ENCODE results near the gene FOXM1. TPM values are rescaled to one million over a fixed set of nuclear protein-coding genes. Genes with fewer than 3 reads are reported as not detected.
A peak's percentile ranks its signal among the peaks of the same experiment; 100 is the strongest.
"Not testable (repeated sequence)": the region's sequence is repeated elsewhere in the genome, so short reads cannot be mapped to it uniquely, and the experiment has no call there.

Gene FOXM1
- total and polyA plus RNA-seq, 3 donors from 2014 or later: 18.1 to 59.7 (median 32.3) TPM

DNA sequence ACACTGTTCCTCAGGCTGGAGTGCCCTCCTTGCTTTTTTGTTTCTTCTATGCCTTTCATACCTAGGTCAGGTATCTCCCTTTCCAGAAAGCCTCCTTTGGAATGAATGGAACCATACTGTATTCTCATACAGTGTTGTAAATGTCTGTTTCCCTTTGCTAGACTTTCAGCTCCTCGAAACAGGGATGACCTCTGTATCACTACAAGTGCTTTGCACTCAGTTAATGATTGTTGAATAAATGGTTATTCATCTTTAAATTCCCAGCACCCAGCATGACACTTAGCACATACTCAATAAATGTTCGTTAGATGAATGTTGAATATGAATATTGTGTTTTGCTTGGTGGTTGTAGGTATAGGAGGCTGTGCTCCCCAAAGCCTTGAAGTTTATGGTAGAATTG is 7.8 kb upstream of the FOXM1 start:
- intact Hi-C loops (cut with DNase I; ENCODE audit: low total_unique reads): no loop called here
- H3K27ac ChIP-seq: no peak overlapping the region
- no peaks in the 10 kb centered on the region for H3K36me3 ChIP-seq (ENCODE audit: low read depth, missing control alignments)
- H3K4me3 ChIP-seq: no peak overlapping the region
- H3K27me3 ChIP-seq: no peaks in the 10 kb centered on the region
- WGBS, 2 donors: 89 to 92% methylated on average over 2 of the region's 2 CpGs
- H3K4me1 ChIP-seq: no peaks in the 10 kb centered on the region
- no peak for TF ChIP-seq POLR2A (IDR thresholded peaks at IDR 0.05)
- no peak for TF ChIP-seq CTCF (IDR thresholded peaks at IDR 0.05)
- H3K9me3 ChIP-seq: no peaks in the 10 kb centered on the region
- DNase-seq: no peak

DNA sequence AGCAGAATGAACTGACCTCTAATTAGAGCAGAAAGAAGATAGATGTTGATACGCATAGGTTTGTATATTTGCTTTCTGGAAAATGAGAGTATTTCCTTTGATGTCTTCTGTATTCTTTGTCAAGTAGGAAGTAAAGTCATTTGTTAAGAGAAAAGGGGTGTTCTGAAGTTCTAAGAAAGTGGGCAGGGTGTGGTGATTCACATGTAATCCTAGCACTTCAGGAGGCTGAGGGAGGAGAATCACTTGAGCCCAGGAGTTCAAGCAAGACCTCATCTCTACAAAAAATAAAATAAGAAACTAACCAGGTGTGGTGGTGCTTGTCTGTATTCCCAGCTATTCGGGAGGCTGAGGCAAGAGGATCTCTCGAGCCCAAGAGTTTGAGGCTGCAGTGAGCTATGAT is 2.9 kb upstream of the FOXM1 start:
- TF ChIP-seq POLR2A (IDR thresholded peaks at IDR 0.05) (no peak), CTCF (IDR thresholded peaks at IDR 0.05) (no peak)
- intact Hi-C loops (cut with DNase I; ENCODE audit: low total_unique reads): no loop called here
- Histone ChIP-seq H3K27ac (no peak overlapping the region), H3K4me3 (no peak overlapping the region), H3K9me3 (no peaks in the 10 kb centered on the region), H3K4me1 (peaks cover 11% of the 10 kb centered on the region), H3K27me3 (no peaks in the 10 kb centered on the region), H3K36me3 (ENCODE audit: low read depth, missing control alignments) (no peaks in the 10 kb centered on the region)
- DNase-seq: no peak
- 95 to 98% methylated on average over 3 of the region's 3 CpGs for WGBS, 2 donors

DNA sequence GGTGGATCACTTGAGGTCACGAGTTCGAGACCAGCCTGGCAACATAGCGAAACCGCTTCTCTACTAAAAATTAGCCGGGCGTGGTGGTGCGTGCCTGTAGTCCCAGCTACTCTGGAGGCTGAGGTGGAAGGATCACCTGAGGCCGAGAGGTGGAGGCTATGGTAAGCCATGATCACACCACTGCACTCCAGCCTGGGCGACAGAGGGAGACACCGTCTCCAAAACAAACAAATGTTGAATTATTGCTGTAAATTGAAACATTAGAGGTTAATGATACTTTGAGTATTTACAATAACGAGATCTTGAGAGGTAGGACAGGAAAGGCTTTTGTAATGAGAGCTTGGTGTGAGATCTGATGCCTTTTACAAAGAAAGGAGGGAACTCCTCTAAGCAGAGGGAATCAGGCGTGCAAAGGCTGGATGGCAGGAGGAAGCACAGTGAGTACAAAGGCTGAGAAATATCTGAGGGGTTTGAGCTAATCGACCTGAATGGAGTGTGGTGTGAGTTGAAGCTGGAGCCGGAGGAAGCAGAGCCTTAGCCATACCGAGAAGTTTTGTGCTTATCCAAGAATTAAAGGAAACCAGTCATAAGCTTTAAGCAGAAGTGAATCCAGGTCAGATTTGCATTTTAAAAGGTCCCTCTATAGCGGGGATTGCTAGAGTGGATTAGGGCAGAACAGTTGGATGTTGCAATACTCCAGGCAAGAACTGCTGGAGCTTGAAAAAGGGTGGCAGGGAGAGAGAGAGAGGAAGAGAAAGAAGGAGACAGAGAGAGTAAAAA is 1.2 kb upstream of the FOXM1 start:
- H3K27ac ChIP-seq: peak overlapping the region; percentile 87 to 89
- peak overlapping the region; percentile 80 to 85 for H3K4me3 ChIP-seq
- no peaks in the 10 kb centered on the region for H3K27me3 ChIP-seq
- no peaks in the 10 kb centered on the region for H3K36me3 ChIP-seq (ENCODE audit: low read depth, missing control alignments)
- intact Hi-C loops (cut with DNase I; ENCODE audit: low total_unique reads): no loop called here
- WGBS, 2 donors: 30 to 44% methylated on average over 16 of the region's 16 CpGs
- TF ChIP-seq POLR2A (IDR thresholded peaks at IDR 0.05) (no peak), CTCF (IDR thresholded peaks at IDR 0.05) (no peak)
- no peaks in the 10 kb centered on the region for H3K9me3 ChIP-seq
- H3K4me1 ChIP-seq: peaks cover 11% of the 10 kb centered on the region
- no peak for DNase-seq

DNA sequence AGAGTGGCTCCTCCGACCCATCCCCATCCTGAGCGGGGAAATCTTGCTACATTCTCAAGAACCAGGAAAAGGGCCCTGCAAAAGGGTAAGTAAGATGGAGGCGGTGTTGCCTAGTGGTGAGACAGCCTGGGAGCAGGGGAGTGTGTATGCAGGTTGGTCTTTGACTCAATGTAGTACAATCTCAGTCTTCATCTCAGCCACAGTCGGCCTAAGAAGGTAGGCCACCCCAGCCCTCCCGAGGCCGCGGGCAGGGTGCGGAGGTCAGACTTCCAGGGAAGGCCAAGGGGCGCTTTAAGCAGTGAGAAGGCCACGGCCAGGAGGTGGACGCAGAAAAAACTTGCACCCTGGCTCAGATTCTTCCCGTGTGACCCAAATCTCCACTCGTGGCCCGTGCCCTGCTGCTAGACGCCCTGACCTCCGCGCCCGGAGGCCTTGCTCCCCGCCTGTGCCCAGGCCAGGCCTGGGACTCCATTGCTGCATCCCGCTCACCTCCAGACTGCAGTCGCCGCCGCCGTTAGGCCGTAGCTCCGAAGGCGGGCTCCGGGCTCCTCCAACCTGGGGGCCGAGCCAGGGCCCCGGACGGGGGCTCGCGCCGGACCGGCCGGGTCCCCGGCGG is 435 bp downstream of the FOXM1 start:
- WGBS, 2 donors: 5 to 13% methylated on average over 10 to 27 of the region's 38 CpGs
- Histone ChIP-seq H3K9me3 (no peaks in the 10 kb centered on the region), H3K4me3 (peak overlapping the region; percentile 80 to 85), H3K27me3 (no peaks in the 10 kb centered on the region), H3K36me3 (ENCODE audit: low read depth, missing control alignments) (no peaks in the 10 kb centered on the region), H3K27ac (peak overlapping the region; percentile 87 to 89), H3K4me1 (peaks cover 11% of the 10 kb centered on the region)
- no peak for TF ChIP-seq POLR2A (IDR thresholded peaks at IDR 0.05)
- no peak for TF ChIP-seq CTCF (IDR thresholded peaks at IDR 0.05)
- intact Hi-C loops (cut with DNase I; ENCODE audit: low total_unique reads): no loop called here
- DNase-seq: no peak

- H3K36me3 ChIP-seq (ENCODE audit: low read depth, missing control alignments); H3K9me3 ChIP-seq; DNase-seq; intact Hi-C loops (cut with DNase I; ENCODE audit: low total_unique reads); H3K27me3 ChIP-seq; H3K4me1 ChIP-seq; H3K27ac ChIP-seq; H3K4me3 ChIP-seq: not testable (repeated sequence)
- WGBS, 2 donors: 89 to 93% methylated on average over 9 of the region's 9 CpGs
Measured at GRCh38 chr12:2868986-2869632, 7.9 kb downstream of the FOXM1 start.

Measured in testis (tissue), 3 donors.